Uterus (tissue), 4 donors: ENCODE data around the gene MSGN1. TPM values are rescaled to one million over a fixed set of nuclear protein-coding genes. Genes with fewer than 3 reads are reported as not detected.

Experiments used
- DNase-seq, 2 donors: peaks; one replicate each; pipeline ENCODE4 v3.0.0-alpha.2; 2019 to 2020
- H3K27ac ChIP-seq, 2 donors: fragments of 200-600 bp; sonication (generic); 1 replicate in 1 of 2; 2 replicates in 1 of 2; pipeline ENCODE4 v1.5.1; 2016 to 2018
- H3K27me3 ChIP-seq, 2 donors: fragments of 200-600 bp; sonication (generic); one replicate each; pipeline ENCODE4 v1.5.1; 2018 to 2019; ENCODE audit warnings: control low read depth in 1 of 2
- H3K36me3 ChIP-seq, 2 donors: fragments of 200-600 bp; sonication (generic); one replicate each; pipeline ENCODE4 v1.5.1; 2019; ENCODE audit warnings: control low read depth in 1 of 2
- H3K4me1 ChIP-seq, 2 donors: fragments of 200-600 bp; sonication (generic); one replicate each; pipeline ENCODE4 v1.5.1; 2018 to 2019; ENCODE audit warnings: control low read depth in 1 of 2
- H3K4me3 ChIP-seq, 2 donors: fragments of 200-600 bp; sonication (generic); 1 replicate in 1 of 2; 2 replicates in 1 of 2; pipeline ENCODE4 v1.5.1; 2018 to 2019; ENCODE audit warnings: mild to moderate bottlenecking in 1 of 2
- H3K9me3 ChIP-seq, 2 donors: fragments of 200-600 bp; sonication (generic); one replicate each; pipeline ENCODE4 v1.5.1; 2019; ENCODE audit warnings: control low read depth in 1 of 2
- CTCF ChIP-seq, 4 experiments: fragments of 200-600 bp in 2 of 4; fragments of 450-650 bp in 2 of 4; sonication (generic) in 2 of 4; IDR thresholded peaks; one replicate each; pipeline ENCODE4 v1.5.1; 2016 to 2019; ENCODE audit warnings: antibody characterized with exemption in 4 of 4, mild to moderate bottlenecking in 2 of 4, moderate library complexity in 1 of 4
- POLR2A ChIP-seq, 2 donors: fragments of 450-650 bp; IDR thresholded peaks; one replicate each; pipeline ENCODE4 v1.6.1; 2016; ENCODE audit warnings: antibody characterized with exemption in 2 of 2, mild to moderate bottlenecking in 1 of 2, moderate library complexity in 1 of 2
- intact Hi-C: fragments of 100-400 bp; cut with DNase I; formaldehyde crosslinking; loops from one replicate; pipeline ENCODE4 v1.15.1; 2023; ENCODE audit warnings: low total_unique reads
- total RNA-seq, 4 donors: library from RNA; depleted of rRNA in 3 of 4; stranded (reverse); fragments of >200 nt in 3 of 4; gene quantifications; one replicate each; pipeline versions ENCODE4 v1.1.0 to v1.2.4, GENCODE V29; 2014 to 2023
- donor health status: DM: yes; HTN: yes; CAD: no.

Gene MSGN1
- total RNA-seq, 4 donors from 2014 or later, result not detected

GRCh38 chr2:17851731-17852585 lies 35.7 kb downstream of the MSGN1 start:
- Histone ChIP-seq H3K36me3 (no peaks in the 10 kb centered on the region), H3K27me3 (no peaks in the 10 kb centered on the region), H3K27ac (no peak overlapping the region), H3K9me3 (no peaks in the 10 kb centered on the region), H3K4me3 (no peak overlapping the region), H3K4me1 (no peaks in the 10 kb centered on the region)
- intact Hi-C loops, result no loop called here
- TF ChIP-seq POLR2A (IDR thresholded peaks at IDR 0.05) (no peak), CTCF (IDR thresholded peaks at IDR 0.05) (peak; percentile 53 to 71 (median 58))
- peak; percentile 16 to 27 for DNase-seq

DNA sequence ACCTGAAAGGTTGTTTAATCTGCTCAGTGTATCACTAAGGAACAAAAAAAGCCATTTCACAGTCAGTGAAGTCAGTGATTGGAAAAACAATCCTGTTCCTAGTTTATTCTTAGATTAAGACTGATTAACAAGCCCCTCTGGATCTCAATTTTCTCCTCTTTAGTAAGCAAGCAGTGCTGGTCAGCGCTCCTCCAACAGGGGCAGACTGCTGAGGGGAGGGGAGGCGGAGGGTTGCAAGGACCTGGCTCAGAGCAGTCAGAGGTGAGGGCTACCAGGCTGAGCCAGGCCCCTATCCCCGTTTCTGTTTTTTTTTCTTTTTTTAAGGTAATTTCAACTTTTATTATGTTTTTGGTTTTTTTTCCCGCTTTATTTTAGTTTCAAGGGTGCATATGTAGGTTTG lies 37.5 kb downstream of the MSGN1 start:
- DNase-seq, result no peak
- TF ChIP-seq CTCF (IDR thresholded peaks at IDR 0.05) (no peak), POLR2A (IDR thresholded peaks at IDR 0.05) (no peak)
- intact Hi-C loops, result no loop called here
- Histone ChIP-seq H3K9me3 (no peaks in the 10 kb centered on the region), H3K27ac (no peak overlapping the region), H3K36me3 (no peaks in the 10 kb centered on the region), H3K4me3 (no peak overlapping the region), H3K4me1 (no peaks in the 10 kb centered on the region), H3K27me3 (no peaks in the 10 kb centered on the region)

DNA sequence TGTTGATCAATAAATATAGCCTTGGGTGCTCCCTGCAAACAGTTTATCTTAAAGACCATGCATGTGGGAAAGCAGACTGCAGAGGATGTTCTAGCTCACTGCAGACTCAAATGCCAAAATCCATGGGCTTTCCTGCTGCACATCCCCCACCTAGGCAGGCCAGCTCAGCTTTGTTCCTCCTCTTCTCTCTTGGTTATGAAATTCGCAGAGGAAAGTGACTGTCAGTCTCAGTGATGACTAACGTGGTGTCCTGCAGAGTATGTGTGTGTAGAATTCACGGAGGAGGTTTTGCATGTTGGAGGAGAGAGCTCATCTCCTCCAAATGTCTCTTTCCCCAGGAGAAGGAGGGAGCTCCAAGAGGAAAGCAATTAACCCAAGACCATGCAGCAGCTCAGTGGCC lies 40.8 kb downstream of the MSGN1 start:
- TF ChIP-seq POLR2A (IDR thresholded peaks at IDR 0.05) (no peak), CTCF (IDR thresholded peaks at IDR 0.05) (no peak)
- Histone ChIP-seq H3K27me3 (no peaks in the 10 kb centered on the region), H3K9me3 (no peaks in the 10 kb centered on the region), H3K4me1 (no peaks in the 10 kb centered on the region), H3K36me3 (no peaks in the 10 kb centered on the region), H3K27ac (no peak overlapping the region), H3K4me3 (no peak overlapping the region)
- DNase-seq, result no peak
- intact Hi-C loops, result no loop called here

DNA sequence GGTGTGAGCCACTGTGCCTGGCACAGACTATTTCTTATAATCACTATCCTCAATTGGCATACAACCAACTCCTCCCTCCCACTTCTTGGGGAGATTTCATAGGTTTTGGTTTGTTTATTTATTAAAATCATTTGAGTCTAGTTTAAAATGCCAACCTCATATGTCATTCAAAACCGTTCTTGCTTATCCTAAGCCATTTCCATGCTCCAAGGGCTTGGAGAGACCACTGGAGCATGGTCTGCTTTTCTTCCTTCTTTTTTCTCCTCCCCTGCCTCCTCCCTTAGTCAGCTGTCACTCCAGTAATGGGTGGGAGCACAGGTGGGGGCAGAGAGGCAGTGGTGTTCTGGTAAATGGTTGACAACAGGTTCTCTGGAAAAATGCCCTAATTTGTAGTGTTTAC lies 41.8 kb downstream of the MSGN1 start:
- TF ChIP-seq POLR2A (IDR thresholded peaks at IDR 0.05), result no peak
- TF ChIP-seq CTCF (IDR thresholded peaks at IDR 0.05), result no peak
- intact Hi-C loops, result no loop called here
- Histone ChIP-seq H3K9me3 (no peaks in the 10 kb centered on the region), H3K4me1 (no peaks in the 10 kb centered on the region), H3K4me3 (no peak overlapping the region), H3K27me3 (no peaks in the 10 kb centered on the region), H3K36me3 (no peaks in the 10 kb centered on the region), H3K27ac (no peak overlapping the region)
- no peak for DNase-seq

- Histone ChIP-seq H3K27me3 (no peaks in the 10 kb centered on the region), H3K4me1 (no peaks in the 10 kb centered on the region), H3K36me3 (no peaks in the 10 kb centered on the region), H3K9me3 (no peaks in the 10 kb centered on the region), H3K27ac (no peak overlapping the region), H3K4me3 (no peak overlapping the region)
- TF ChIP-seq POLR2A (IDR thresholded peaks at IDR 0.05), result no peak
- TF ChIP-seq CTCF (IDR thresholded peaks at IDR 0.05), result no peak
- intact Hi-C loops, result no loop called here
- no peak for DNase-seq
These were observed 47.3 kb downstream of the MSGN1 start for GRCh38 chr2:17863539-17863938.
